K562 (cell line): Measurements from ENCODE around the gene GMPR2. TPM values are rescaled to one million over a fixed set of nuclear protein-coding genes. Genes with fewer than 3 reads are reported as not detected.

Experiments
- EP400 ChIP-seq: fragments of 450-650 bp; IDR thresholded peaks from 2 replicates; pipeline ENCODE4 v1.6.1; 2017; ENCODE audit warnings: antibody characterized with exemption, mild to moderate bottlenecking, moderate library complexity
- EZH2 ChIP-seq: IDR thresholded peaks from 2 replicates; pipeline ENCODE4 v1.6.1; 2012; ENCODE audit warnings: low read depth, mild to moderate bottlenecking, inconsistent platforms, low read length, borderline replicate concordance
- KDM1A ChIP-seq, 2 experiments: fragments of 450-650 bp; IDR thresholded peaks; 2 replicates each; pipeline ENCODE4 v1.6.1; 2016; ENCODE audit warnings: mild to moderate bottlenecking in 2 of 2
- KLF6 ChIP-seq: fragments of 250-450 bp; sonication (Bioruptor Pico); IDR thresholded peaks from 2 replicates; pipeline ENCODE4 v1.4.0; 2020; ENCODE audit warnings: mild to moderate bottlenecking, moderate library complexity, borderline replicate concordance
- NELFE ChIP-seq: IDR thresholded peaks from 2 replicates; pipeline ENCODE4 v1.6.1; 2011; ENCODE audit warnings: mild to moderate bottlenecking; ENCODE audit not compliant: insufficient read depth, insufficient read length
- polyA plus RNA-seq, 8 experiments: library from polyadenylated mRNA; depleted of rRNA in 4 of 8; stranded (reverse) in 5 of 8; unstranded in 3 of 8; fragments of >200 nt; fragmentation: Nextera tagmentation in 2 of 8; fragmentation: Illumina TruSeq in 1 of 8; extraction: Ambion mirVana in 2 of 8; extraction: Trizol in 1 of 8; gene quantifications; 2 replicates each; pipeline versions ENCODE4 v1.2.1 to v1.2.3, GENCODE V29; 2011 to 2014; ENCODE audit warnings: inconsistent platforms in 1 of 8, missing spikeins in 1 of 8
- total RNA-seq, 7 experiments: library from RNA; depleted of rRNA in 6 of 7; stranded (reverse); fragments of >200 nt in 6 of 7; fragmentation: Illumina TruSeq in 2 of 7; extraction: Trizol in 2 of 7; gene quantifications; 2 replicates each; pipeline versions ENCODE4 v1.2.1 to v1.2.3, GENCODE V29; 2011 to 2021; ENCODE audit warnings: low replicate concordance in 1 of 7
- TF ChIP-seq, protein P1 (sequence below): fragments of 450-650 bp; formaldehyde crosslinking; IDR thresholded peaks from 2 replicates; pipeline ENCODE4 v1.4.0; 2022; ENCODE audit warnings: missing genetic modification characterization
- TF ChIP-seq, protein P2 (sequence below): sonication (generic); formaldehyde crosslinking; IDR thresholded peaks from 2 replicates; pipeline ENCODE4 v1.8.0; 2022; ENCODE audit warnings: mild to moderate bottlenecking, missing genetic modification reagents
- TF ChIP-seq, protein P3 (sequence below): fragments of 450-650 bp; IDR thresholded peaks from 2 replicates; pipeline ENCODE4 v1.6.1; 2014; ENCODE audit warnings: low read depth, mild to moderate bottlenecking, moderate library complexity, borderline replicate concordance
- TF ChIP-seq, protein P4 (sequence below): sonication (generic); formaldehyde crosslinking; IDR thresholded peaks from 2 replicates; pipeline ENCODE4 v1.8.1; 2023; ENCODE audit warnings: missing genetic modification reagents, mild to moderate bottlenecking, borderline replicate concordance

GMPR2 gene
- total and polyA plus RNA-seq, 9 of the 15 experiments (the other 6 are each of a cell fraction or from before 2014, with no cell fraction given), result 26.4 to 67.4 (median 36.3) TPM

DNA sequence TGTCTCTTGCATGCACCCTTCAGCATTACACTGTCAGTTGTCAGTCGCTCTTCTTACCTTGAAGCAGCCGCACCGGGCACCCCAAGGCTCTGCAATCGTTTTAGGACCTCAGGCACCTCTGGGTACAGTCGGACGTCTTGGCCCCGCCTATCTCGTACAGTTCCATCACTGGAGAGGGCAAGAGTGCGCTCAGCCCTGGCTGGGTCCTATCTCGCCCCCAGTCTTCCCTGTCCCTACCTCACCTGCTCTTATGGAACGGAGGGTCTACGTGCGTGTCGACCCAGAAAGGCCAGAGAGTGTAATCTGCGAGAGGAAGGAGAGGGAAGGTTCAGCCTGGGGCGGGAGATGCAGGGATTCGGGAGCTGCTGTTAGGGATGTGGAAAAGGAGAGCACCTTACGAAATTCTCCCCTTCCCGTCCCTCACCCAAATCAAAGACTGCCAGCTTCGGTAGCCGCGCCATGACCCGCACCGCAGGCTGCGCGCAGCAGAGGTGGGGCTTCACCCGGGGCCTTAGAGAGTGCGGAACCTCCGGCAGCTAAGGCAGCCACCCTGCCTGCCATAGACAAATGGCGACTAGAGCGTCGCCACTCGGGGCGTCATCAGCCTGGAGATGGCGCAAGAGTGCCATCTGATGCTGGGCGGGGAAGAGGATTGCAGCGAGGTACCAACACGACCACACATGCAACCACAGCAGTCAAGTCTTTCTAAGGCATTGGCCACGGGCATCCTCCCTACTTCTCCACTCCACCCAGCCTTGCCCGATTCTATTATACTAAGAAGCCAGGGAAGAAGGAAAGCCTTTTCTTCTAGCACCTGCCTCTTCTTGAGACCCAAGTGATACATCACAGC is 17.0 kb upstream of the GMPR2 start, which contains the start of gene MDP1 (continued):
- TF ChIP-seq, protein P1, sequence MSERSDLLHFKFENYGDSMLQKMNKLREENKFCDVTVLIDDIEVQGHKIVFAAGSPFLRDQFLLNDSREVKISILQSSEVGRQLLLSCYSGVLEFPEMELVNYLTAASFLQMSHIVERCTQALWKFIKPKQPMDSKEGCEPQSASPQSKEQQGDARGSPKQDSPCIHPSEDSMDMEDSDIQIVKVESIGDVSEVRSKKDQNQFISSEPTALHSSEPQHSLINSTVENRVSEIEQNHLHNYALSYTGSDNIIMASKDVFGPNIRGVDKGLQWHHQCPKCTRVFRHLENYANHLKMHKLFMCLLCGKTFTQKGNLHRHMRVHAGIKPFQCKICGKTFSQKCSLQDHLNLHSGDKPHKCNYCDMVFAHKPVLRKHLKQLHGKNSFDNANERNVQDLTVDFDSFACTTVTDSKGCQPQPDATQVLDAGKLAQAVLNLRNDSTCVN (CRISPR knock-in tag), result no peak
- TF ChIP-seq KDM1A (IDR thresholded peaks at IDR 0.05) (no peak), EZH2 (no peak), EP400 (peak; percentile 78), KLF6 (CRISPR knock-in tag) (no peak), NELFE (no peak)
- TF ChIP-seq, protein P2, sequence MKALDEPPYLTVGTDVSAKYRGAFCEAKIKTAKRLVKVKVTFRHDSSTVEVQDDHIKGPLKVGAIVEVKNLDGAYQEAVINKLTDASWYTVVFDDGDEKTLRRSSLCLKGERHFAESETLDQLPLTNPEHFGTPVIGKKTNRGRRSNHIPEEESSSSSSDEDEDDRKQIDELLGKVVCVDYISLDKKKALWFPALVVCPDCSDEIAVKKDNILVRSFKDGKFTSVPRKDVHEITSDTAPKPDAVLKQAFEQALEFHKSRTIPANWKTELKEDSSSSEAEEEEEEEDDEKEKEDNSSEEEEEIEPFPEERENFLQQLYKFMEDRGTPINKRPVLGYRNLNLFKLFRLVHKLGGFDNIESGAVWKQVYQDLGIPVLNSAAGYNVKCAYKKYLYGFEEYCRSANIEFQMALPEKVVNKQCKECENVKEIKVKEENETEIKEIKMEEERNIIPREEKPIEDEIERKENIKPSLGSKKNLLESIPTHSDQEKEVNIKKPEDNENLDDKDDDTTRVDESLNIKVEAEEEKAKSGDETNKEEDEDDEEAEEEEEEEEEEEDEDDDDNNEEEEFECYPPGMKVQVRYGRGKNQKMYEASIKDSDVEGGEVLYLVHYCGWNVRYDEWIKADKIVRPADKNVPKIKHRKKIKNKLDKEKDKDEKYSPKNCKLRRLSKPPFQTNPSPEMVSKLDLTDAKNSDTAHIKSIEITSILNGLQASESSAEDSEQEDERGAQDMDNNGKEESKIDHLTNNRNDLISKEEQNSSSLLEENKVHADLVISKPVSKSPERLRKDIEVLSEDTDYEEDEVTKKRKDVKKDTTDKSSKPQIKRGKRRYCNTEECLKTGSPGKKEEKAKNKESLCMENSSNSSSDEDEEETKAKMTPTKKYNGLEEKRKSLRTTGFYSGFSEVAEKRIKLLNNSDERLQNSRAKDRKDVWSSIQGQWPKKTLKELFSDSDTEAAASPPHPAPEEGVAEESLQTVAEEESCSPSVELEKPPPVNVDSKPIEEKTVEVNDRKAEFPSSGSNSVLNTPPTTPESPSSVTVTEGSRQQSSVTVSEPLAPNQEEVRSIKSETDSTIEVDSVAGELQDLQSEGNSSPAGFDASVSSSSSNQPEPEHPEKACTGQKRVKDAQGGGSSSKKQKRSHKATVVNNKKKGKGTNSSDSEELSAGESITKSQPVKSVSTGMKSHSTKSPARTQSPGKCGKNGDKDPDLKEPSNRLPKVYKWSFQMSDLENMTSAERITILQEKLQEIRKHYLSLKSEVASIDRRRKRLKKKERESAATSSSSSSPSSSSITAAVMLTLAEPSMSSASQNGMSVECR, result peak; percentile 59; the same call in 1 of the 2 replicates
- TF ChIP-seq, protein P3, sequence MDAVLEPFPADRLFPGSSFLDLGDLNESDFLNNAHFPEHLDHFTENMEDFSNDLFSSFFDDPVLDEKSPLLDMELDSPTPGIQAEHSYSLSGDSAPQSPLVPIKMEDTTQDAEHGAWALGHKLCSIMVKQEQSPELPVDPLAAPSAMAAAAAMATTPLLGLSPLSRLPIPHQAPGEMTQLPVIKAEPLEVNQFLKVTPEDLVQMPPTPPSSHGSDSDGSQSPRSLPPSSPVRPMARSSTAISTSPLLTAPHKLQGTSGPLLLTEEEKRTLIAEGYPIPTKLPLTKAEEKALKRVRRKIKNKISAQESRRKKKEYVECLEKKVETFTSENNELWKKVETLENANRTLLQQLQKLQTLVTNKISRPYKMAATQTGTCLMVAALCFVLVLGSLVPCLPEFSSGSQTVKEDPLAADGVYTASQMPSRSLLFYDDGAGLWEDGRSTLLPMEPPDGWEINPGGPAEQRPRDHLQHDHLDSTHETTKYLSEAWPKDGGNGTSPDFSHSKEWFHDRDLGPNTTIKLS, result peak; percentile 44; the same call in 1 of the 2 replicates
- TF ChIP-seq, protein P4, sequence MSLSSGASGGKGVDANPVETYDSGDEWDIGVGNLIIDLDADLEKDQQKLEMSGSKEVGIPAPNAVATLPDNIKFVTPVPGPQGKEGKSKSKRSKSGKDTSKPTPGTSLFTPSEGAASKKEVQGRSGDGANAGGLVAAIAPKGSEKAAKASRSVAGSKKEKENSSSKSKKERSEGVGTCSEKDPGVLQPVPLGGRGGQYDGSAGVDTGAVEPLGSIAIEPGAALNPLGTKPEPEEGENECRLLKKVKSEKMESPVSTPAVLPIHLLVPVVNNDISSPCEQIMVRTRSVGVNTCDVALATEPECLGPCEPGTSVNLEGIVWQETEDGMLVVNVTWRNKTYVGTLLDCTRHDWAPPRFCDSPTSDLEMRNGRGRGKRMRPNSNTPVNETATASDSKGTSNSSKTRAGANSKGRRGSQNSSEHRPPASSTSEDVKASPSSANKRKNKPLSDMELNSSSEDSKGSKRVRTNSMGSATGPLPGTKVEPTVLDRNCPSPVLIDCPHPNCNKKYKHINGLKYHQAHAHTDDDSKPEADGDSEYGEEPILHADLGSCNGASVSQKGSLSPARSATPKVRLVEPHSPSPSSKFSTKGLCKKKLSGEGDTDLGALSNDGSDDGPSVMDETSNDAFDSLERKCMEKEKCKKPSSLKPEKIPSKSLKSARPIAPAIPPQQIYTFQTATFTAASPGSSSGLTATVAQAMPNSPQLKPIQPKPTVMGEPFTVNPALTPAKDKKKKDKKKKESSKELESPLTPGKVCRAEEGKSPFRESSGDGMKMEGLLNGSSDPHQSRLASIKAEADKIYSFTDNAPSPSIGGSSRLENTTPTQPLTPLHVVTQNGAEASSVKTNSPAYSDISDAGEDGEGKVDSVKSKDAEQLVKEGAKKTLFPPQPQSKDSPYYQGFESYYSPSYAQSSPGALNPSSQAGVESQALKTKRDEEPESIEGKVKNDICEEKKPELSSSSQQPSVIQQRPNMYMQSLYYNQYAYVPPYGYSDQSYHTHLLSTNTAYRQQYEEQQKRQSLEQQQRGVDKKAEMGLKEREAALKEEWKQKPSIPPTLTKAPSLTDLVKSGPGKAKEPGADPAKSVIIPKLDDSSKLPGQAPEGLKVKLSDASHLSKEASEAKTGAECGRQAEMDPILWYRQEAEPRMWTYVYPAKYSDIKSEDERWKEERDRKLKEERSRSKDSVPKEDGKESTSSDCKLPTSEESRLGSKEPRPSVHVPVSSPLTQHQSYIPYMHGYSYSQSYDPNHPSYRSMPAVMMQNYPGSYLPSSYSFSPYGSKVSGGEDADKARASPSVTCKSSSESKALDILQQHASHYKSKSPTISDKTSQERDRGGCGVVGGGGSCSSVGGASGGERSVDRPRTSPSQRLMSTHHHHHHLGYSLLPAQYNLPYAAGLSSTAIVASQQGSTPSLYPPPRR, result no peak
